Erythroblast (primary cell): ENCODE results near the gene TBRG1.

Source experiments
- GATA1 ChIP-seq: IDR thresholded peaks from 2 replicates; pipeline ENCODE4 v1.6.1; 2011; ENCODE audit warnings: low read depth, mild to moderate bottlenecking, control low read depth, low read length, moderate library complexity
- POLR2A ChIP-seq: IDR thresholded peaks from 2 replicates; pipeline ENCODE4 v1.6.1; 2011; ENCODE audit warnings: mild to moderate bottlenecking, low read length

- TF ChIP-seq POLR2A (no peak), GATA1 (no peak)
Observed at GRCh38 chr11:124586238-124586860, 36.3 kb upstream of the TBRG1 start.
